ENCODE data around the gene SH2D5. TPM values are rescaled to one million over a fixed set of nuclear protein-coding genes. Genes with fewer than 3 reads are reported as not detected.
A peak's percentile ranks its signal among the peaks of the same experiment; 100 is the strongest.

SH2D5 gene
- total RNA-seq, 1 donor from 2014 or later = 3.2 TPM

GRCh38 chr1:20684651-20685050 lies 47.9 kb downstream of the SH2D5 start:
- no peaks in the 10 kb centered on the region for H3K4me1 Mint-ChIP-seq
- H3K36me3 Mint-ChIP-seq (ENCODE audit: low read depth) = no peaks in the 10 kb centered on the region
- TF ChIP-seq CTCF (conservative IDR thresholded peaks at IDR 0.05) = no peak
- no peaks in the 10 kb centered on the region for H3K27me3 Mint-ChIP-seq (ENCODE audit: low read depth)
- no peaks in the 10 kb centered on the region for H3K9me3 Mint-ChIP-seq
- DNase-seq (ENCODE audit: low read depth, low spot score) = no peak
- no peak overlapping the region for H3K4me3 Mint-ChIP-seq
- no peak overlapping the region for H3K27ac Mint-ChIP-seq (ENCODE audit: unreplicated experiment)

GRCh38 chr1:20684050-20684620 lies 48.4 kb downstream of the SH2D5 start:
- Mint-ChIP-seq H3K4me1 (no peaks in the 10 kb centered on the region), H3K4me3 (no peak overlapping the region), H3K36me3 (ENCODE audit: low read depth) (no peaks in the 10 kb centered on the region), H3K27ac (ENCODE audit: unreplicated experiment) (peak overlapping the region; percentile 81), H3K9me3 (no peaks in the 10 kb centered on the region), H3K27me3 (ENCODE audit: low read depth) (no peaks in the 10 kb centered on the region)
- no peak for TF ChIP-seq CTCF (conservative IDR thresholded peaks at IDR 0.05)
- no peak for DNase-seq (ENCODE audit: low read depth, low spot score)

GRCh38 chr1:20683614-20684013 lies 48.9 kb downstream of the SH2D5 start:
- no peaks in the 10 kb centered on the region for H3K27me3 Mint-ChIP-seq (ENCODE audit: low read depth)
- no peaks in the 10 kb centered on the region for H3K4me1 Mint-ChIP-seq

GRCh38 chr1:20682571-20683236 lies 49.8 kb downstream of the SH2D5 start:
- TF ChIP-seq CTCF (conservative IDR thresholded peaks at IDR 0.05) = no peak
- H3K9me3 Mint-ChIP-seq = no peaks in the 10 kb centered on the region
- H3K27ac Mint-ChIP-seq (ENCODE audit: unreplicated experiment) = no peak overlapping the region
- H3K27me3 Mint-ChIP-seq (ENCODE audit: low read depth) = no peaks in the 10 kb centered on the region
- no peaks in the 10 kb centered on the region for H3K4me1 Mint-ChIP-seq
- no peaks in the 10 kb centered on the region for H3K36me3 Mint-ChIP-seq (ENCODE audit: low read depth)
- no peak overlapping the region for H3K4me3 Mint-ChIP-seq
- no peak for DNase-seq (ENCODE audit: low read depth, low spot score)

More at GRCh38 chr1:20683614-20684013, 48.9 kb downstream of the SH2D5 start:
- no peak for TF ChIP-seq CTCF (conservative IDR thresholded peaks at IDR 0.05)
- Mint-ChIP-seq H3K9me3 (no peaks in the 10 kb centered on the region), H3K27ac (ENCODE audit: unreplicated experiment) (peak overlapping the region; percentile 81), H3K4me3 (no peak overlapping the region), H3K36me3 (ENCODE audit: low read depth) (no peaks in the 10 kb centered on the region)
- DNase-seq (ENCODE audit: low read depth, low spot score) = no peak

GRCh38 chr1:20681999-20682398 lies 50.5 kb downstream of the SH2D5 start:
- H3K4me3 Mint-ChIP-seq = no peak overlapping the region
- no peak for TF ChIP-seq CTCF (conservative IDR thresholded peaks at IDR 0.05)
- H3K27me3 Mint-ChIP-seq (ENCODE audit: low read depth) = no peaks in the 10 kb centered on the region
- H3K36me3 Mint-ChIP-seq (ENCODE audit: low read depth) = no peaks in the 10 kb centered on the region
- no peaks in the 10 kb centered on the region for H3K4me1 Mint-ChIP-seq
- no peak overlapping the region for H3K27ac Mint-ChIP-seq (ENCODE audit: unreplicated experiment)
- no peaks in the 10 kb centered on the region for H3K9me3 Mint-ChIP-seq
- DNase-seq (ENCODE audit: low read depth, low spot score) = no peak
